ENCODE results near the gene PRLHR.
"Not testable (repeated sequence)": the region's sequence is repeated elsewhere in the genome, so short reads cannot be mapped to it uniquely, and the experiment has no call there.

Gene PRLHR

GRCh38 chr10:118595598-118596425, at the start of gene PRLHR:
Gene PRLHR, minus strand, starts transcription at chr10:118595648. Its CDS starts 404 bp downstream, at chr10:118595244.
- peak; percentile 71 for DNase-seq (ENCODE audit: low spot score)

- no peak for DNase-seq (ENCODE audit: low spot score)
These were observed 46.8 kb upstream of the PRLHR start for GRCh38 chr10:118642228-118642627.

GRCh38 chr10:118638680-118639079, 43.2 kb upstream of the PRLHR start:
- DNase-seq (ENCODE audit: low spot score): no peak

GRCh38 chr10:118635674-118636402, 40.4 kb upstream of the PRLHR start:
- no peak for DNase-seq (ENCODE audit: low spot score)

GRCh38 chr10:118633786-118634185, 38.3 kb upstream of the PRLHR start:
- no peak for DNase-seq (ENCODE audit: low spot score)

- peak; percentile 27 for DNase-seq (ENCODE audit: low spot score)
These were observed 33.8 kb upstream of the PRLHR start for GRCh38 chr10:118629211-118629610.

GRCh38 chr10:118628397-118628796, 32.9 kb upstream of the PRLHR start:
- no peak for DNase-seq (ENCODE audit: low spot score)

GRCh38 chr10:118626953-118627352, 31.5 kb upstream of the PRLHR start:
- DNase-seq (ENCODE audit: low spot score): no peak

- no peak for DNase-seq (ENCODE audit: low spot score)
These were observed 30.1 kb upstream of the PRLHR start for GRCh38 chr10:118625504-118625903.

- DNase-seq (ENCODE audit: low spot score): no peak
These were observed 29.3 kb upstream of the PRLHR start for GRCh38 chr10:118624747-118625146.

- no peak for DNase-seq (ENCODE audit: low spot score)
These were observed 26.0 kb upstream of the PRLHR start for GRCh38 chr10:118621304-118621942.

GRCh38 chr10:118613863-118614262, 18.4 kb upstream of the PRLHR start:
- DNase-seq (ENCODE audit: low spot score): not testable (repeated sequence)

GRCh38 chr10:118610577-118610976, 15.1 kb upstream of the PRLHR start:
- no peak for DNase-seq (ENCODE audit: low spot score)

GRCh38 chr10:118607768-118608354, 12.4 kb upstream of the PRLHR start:
- DNase-seq (ENCODE audit: low spot score): no peak

- no peak for DNase-seq (ENCODE audit: low spot score)
These were observed 10.2 kb upstream of the PRLHR start for GRCh38 chr10:118605694-118606093.

- no peak for DNase-seq (ENCODE audit: low spot score)
These were observed 1.1 kb upstream of the PRLHR start for GRCh38 chr10:118596426-118597124.

GRCh38 chr10:118595064-118595420, 406 bp downstream of the PRLHR start:
- no peak for DNase-seq (ENCODE audit: low spot score)

- peak; percentile 43 for DNase-seq (ENCODE audit: low spot score)
These were observed 920 bp downstream of the PRLHR start for GRCh38 chr10:118594392-118595063.

- no peak for DNase-seq (ENCODE audit: low spot score)
These were observed 2.6 kb downstream of the PRLHR start for GRCh38 chr10:118592675-118593330.

GRCh38 chr10:118590334-118590733, 5.1 kb downstream of the PRLHR start:
- DNase-seq (ENCODE audit: low spot score): no peak

All from GM03348 (cell line).